PC-9 (cell line): ENCODE data around the gene GULP1. TPM values are rescaled to one million over a fixed set of nuclear protein-coding genes. Genes with fewer than 3 reads are reported as not detected.

Experiments used
- BruUV-seq: library from RNA; stranded (reverse); fragments of 400-500 nt; replicated peaks from 2 replicates; lab custom pipeline; 2021; lab: Mats Ljungman, UMichigan
- CTCF ChIA-PET: fragments of 300-600 bp; sonication (Branson Sonifier 250); formaldehyde crosslinking; loops from one replicate; lab custom pipeline; 2022; ENCODE audit warnings: antibody characterized with exemption; lab: Charles Lee
- POLR2A ChIA-PET: fragments of 300-600 bp; sonication (Branson Sonifier 250); formaldehyde crosslinking; loops from one replicate; lab custom pipeline; 2022; ENCODE audit warnings: antibody characterized with exemption; ENCODE audit not compliant: unreplicated experiment; lab: Charles Lee
- DNase-seq, 2 experiments: peaks; one replicate each; pipeline versions ENCODE4 v3.0.0 to v3.0.0-alpha.2; 2015 to 2022; ENCODE audit warnings: mixed read lengths in 1 of 2
- H2AFZ ChIP-seq: fragments of 200-600 bp; sonication (generic); 2 replicates; pipeline ENCODE4 v1.8.1; 2017; ENCODE audit warnings: antibody characterized with exemption
- H3F3A ChIP-seq: fragments of 200-600 bp; sonication (generic); 2 replicates; pipeline ENCODE4 v1.8.1; 2017; ENCODE audit warnings: antibody characterized with exemption, mild to moderate bottlenecking, low read depth; ENCODE audit not compliant: insufficient read depth
- H3K27ac ChIP-seq: fragments of 200-600 bp; sonication (generic); 2 replicates; pipeline ENCODE4 v1.6.1; 2016; ENCODE audit warnings: mixed run types
- H3K27me3 ChIP-seq: fragments of 200-600 bp; sonication (generic); 2 replicates; pipeline ENCODE4 v1.6.1; 2016; ENCODE audit warnings: low read depth, mixed run types; ENCODE audit not compliant: insufficient read depth
- H3K36me3 ChIP-seq: fragments of 200-600 bp; sonication (generic); 2 replicates; pipeline ENCODE4 v1.6.1; 2016; ENCODE audit warnings: low read depth, mixed run types
- H3K4me1 ChIP-seq: fragments of 200-600 bp; sonication (generic); replicated peaks from 2 replicates; pipeline ENCODE4 v1.6.1; 2016; ENCODE audit warnings: mixed run types; ENCODE audit not compliant: insufficient read depth
- H3K4me2 ChIP-seq: fragments of 200-600 bp; sonication (generic); 2 replicates; pipeline ENCODE4 v1.6.1; 2017; ENCODE audit warnings: mixed run types
- H3K4me3 ChIP-seq: fragments of 200-600 bp; sonication (generic); 2 replicates; pipeline ENCODE4 v1.6.1; 2016; ENCODE audit warnings: mixed run types
- H3K79me2 ChIP-seq: fragments of 200-600 bp; sonication (generic); 2 replicates; pipeline ENCODE4 v1.6.1; 2017; ENCODE audit warnings: low read depth, mixed run types
- H3K9me2 ChIP-seq: fragments of 200-600 bp; sonication (generic); 2 replicates; pipeline ENCODE4 v1.8.1; 2017; ENCODE audit warnings: mild to moderate bottlenecking; ENCODE audit not compliant: insufficient read depth
- H3K9me3 ChIP-seq: fragments of 200-600 bp; sonication (generic); 2 replicates; pipeline ENCODE4 v1.8.1; 2016; ENCODE audit warnings: low read depth; ENCODE audit not compliant: insufficient read depth
- H4K20me1 ChIP-seq: fragments of 200-600 bp; sonication (generic); 2 replicates; pipeline ENCODE4 v1.8.1; 2017; ENCODE audit not compliant: insufficient read depth
- CTCF ChIP-seq: fragments of 200-600 bp; sonication (generic); conservative IDR thresholded peaks from 2 replicates; pipeline ENCODE4 v1.6.1; 2017; ENCODE audit warnings: mixed run types, antibody characterized with exemption, mild to moderate bottlenecking, moderate library complexity
- EZH2 ChIP-seq: fragments of 200-600 bp; sonication (generic); IDR thresholded peaks from 2 replicates; pipeline ENCODE4 v1.8.0; 2017; ENCODE audit warnings: antibody characterized with exemption, low read depth
- intact Hi-C: fragments of 100-400 bp; cut with micrococcal nuclease; formaldehyde crosslinking; loops from one replicate; pipeline ENCODE4 v1.10.0; 2022; ENCODE audit not compliant: unreplicated experiment
- total RNA-seq: library from RNA; stranded (reverse); gene quantifications from 2 replicates; pipeline ENCODE4 v1.2.3, GENCODE V29; 2021

GULP1 gene
- total RNA-seq, 1 experiment from 2014 or later, result 38.0 TPM

DNA sequence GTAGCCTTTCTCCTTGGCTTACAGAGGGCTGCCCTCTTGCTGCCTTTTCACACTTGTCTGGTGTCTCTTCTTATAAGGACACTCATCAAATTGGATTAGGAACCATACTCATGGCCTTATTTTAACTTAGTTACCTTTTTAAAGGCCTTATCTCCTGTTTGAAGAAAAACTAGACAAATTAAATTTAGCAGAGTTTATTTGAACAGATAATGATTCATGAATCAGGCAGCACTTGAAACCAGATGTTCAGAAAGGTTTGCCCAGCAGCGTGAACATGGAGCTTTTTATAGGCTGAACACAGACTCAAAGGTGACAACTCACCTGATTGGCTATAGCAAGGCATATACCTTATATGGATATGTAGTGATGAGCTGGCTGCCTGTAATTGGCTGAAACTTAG lies 238.0 kb downstream of the GULP1 start:
- CTCF ChIA-PET, result no interaction called here
- no peaks in the 10 kb centered on the region for H3K36me3 ChIP-seq
- no peaks in the 10 kb centered on the region for H3K9me3 ChIP-seq
- no peaks in the 10 kb centered on the region for H3K9me2 ChIP-seq
- intact Hi-C loops, result loop anchor here (10.0 kb wide), 1 partner anchor 815 kb away; no protein-coding TSS in a partner anchor
- H3K79me2 ChIP-seq, result no peaks in the 10 kb centered on the region
- no TSS peak for BruUV-seq
- H3K4me1 ChIP-seq, result no peaks in the 10 kb centered on the region
- H3K4me2 ChIP-seq, result no peak overlapping the region
- TF ChIP-seq EZH2, result no peak
- TF ChIP-seq CTCF, result no peak
- no peaks in the 10 kb centered on the region for H3K27me3 ChIP-seq
- no peak overlapping the region for H2AFZ ChIP-seq
- H3K27ac ChIP-seq, result no peak overlapping the region
- no peaks in the 10 kb centered on the region for H3F3A ChIP-seq
- POLR2A ChIA-PET, result no interaction called here
- no peak overlapping the region for H3K4me3 ChIP-seq
- no peak for DNase-seq
- H4K20me1 ChIP-seq, result no peaks in the 10 kb centered on the region

DNA sequence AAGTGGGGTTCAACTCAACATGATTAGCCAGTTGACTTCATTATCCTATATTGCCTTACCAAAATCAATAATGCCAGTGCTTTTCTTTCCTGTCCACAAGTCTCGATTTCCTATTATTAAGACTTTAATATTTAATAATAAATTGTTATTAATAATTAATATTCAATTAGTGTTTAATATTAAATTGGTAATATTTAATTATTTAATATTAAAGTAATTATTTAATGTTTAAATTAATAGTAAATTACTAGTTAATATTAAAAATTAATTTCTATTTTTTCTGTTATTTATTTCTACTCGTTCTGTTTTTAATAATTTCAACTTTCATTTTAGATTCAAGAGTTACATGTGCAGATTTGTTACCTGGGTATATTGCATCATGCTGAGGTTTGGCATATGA lies 243.2 kb downstream of the GULP1 start:
- Histone ChIP-seq H2AFZ (no peak overlapping the region), H3K36me3 (no peaks in the 10 kb centered on the region), H3K4me1 (no peaks in the 10 kb centered on the region), H4K20me1 (no peaks in the 10 kb centered on the region), H3K27me3 (no peaks in the 10 kb centered on the region), H3K4me3 (no peak overlapping the region), H3K27ac (no peak overlapping the region), H3K79me2 (no peaks in the 10 kb centered on the region), H3K9me2 (no peaks in the 10 kb centered on the region), H3F3A (no peaks in the 10 kb centered on the region), H3K4me2 (no peak overlapping the region), H3K9me3 (no peaks in the 10 kb centered on the region)
- CTCF ChIA-PET, result no interaction called here
- no peak for DNase-seq
- TF ChIP-seq CTCF (no peak), EZH2 (no peak)
- BruUV-seq, result no TSS peak
- POLR2A ChIA-PET, result no interaction called here
- intact Hi-C loops, result no loop called here

DNA sequence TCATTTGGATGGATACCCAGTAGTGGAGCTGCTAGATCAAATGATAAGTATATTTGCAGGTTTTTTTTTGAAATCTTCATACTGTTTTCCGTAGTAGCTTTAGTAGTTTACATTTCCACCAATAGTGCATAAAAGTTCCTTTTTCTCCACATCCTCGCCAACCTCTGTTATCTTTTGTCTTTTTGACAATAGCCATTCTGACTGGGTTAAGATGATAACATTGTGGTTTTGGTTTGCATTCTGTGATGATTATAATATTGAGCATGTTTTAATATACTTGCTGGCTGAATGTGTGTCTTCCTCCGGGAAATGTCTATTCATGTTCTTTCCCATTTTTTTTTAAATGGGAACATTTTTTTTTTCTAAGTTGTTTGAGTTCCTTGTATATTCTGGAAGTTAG lies 260.0 kb downstream of the GULP1 start:
- TF ChIP-seq EZH2 (no peak), CTCF (no peak)
- intact Hi-C loops, result no loop called here
- POLR2A ChIA-PET, result no interaction called here

More for the DNA sequence above, 260.0 kb downstream of the GULP1 start:
- BruUV-seq, result no TSS peak
- no peaks in the 10 kb centered on the region for H3K79me2 ChIP-seq
- no peaks in the 10 kb centered on the region for H3K4me1 ChIP-seq
- CTCF ChIA-PET, result no interaction called here
- H3K9me2 ChIP-seq, result no peaks in the 10 kb centered on the region
- H3K27ac ChIP-seq, result no peak overlapping the region
- no peaks in the 10 kb centered on the region for H3F3A ChIP-seq
- no peaks in the 10 kb centered on the region for H3K9me3 ChIP-seq
- H3K27me3 ChIP-seq, result no peaks in the 10 kb centered on the region
- H4K20me1 ChIP-seq, result no peaks in the 10 kb centered on the region
- no peaks in the 10 kb centered on the region for H3K36me3 ChIP-seq
- no peak for DNase-seq
- no peak overlapping the region for H2AFZ ChIP-seq
- no peak overlapping the region for H3K4me3 ChIP-seq
- H3K4me2 ChIP-seq, result no peak overlapping the region
